K562 (cell line): Measurements from ENCODE around the gene C11orf98. TPM values are rescaled to one million over a fixed set of nuclear protein-coding genes. Genes with fewer than 3 reads are reported as not detected.

Experiments used
- ATAC-seq: fragments of 200-7000 bp; cut with Tn5 transposase; 3 replicates; pipeline ENCODE4 v1.9.1; 2020; ENCODE audit warnings: moderate library complexity
- BruUV-seq: library from RNA; stranded (reverse); fragments of 400-500 nt; replicated peaks from 2 replicates; lab custom pipeline; 2021; lab: Mats Ljungman, UMichigan
- CTCF ChIA-PET: fragments of 300-600 bp; formaldehyde crosslinking; extraction: SDS; loops from one replicate; lab custom pipeline; 2021; ENCODE audit warnings: low intra/inter-chr PET ratio; lab: Yijun Ruan, JAX
- POLR2A ChIA-PET: fragments of 300-600, 350-650 bp; sonication (Branson Sonifier 250); formaldehyde crosslinking; extraction: SDS; loops from one replicate; lab custom pipeline; 2021; ENCODE audit warnings: antibody characterized with exemption, inconsistent platforms; lab: Yijun Ruan, JAX
- DNase-seq, 4 experiments: peaks; one replicate each; pipeline versions ENCODE4 v3.0.0 to v3.0.0-alpha.2; 2011 to 2018; ENCODE audit warnings: low spot score in 3 of 4, mixed read lengths in 3 of 4; ENCODE audit errors: extremely low read depth in 1 of 4
- FAIRE-seq: peaks from 2 replicates; lab custom pipeline; 2011; peaks lifted over from hg19 to GRCh38; lab: Jason Lieb, UNC
- H2AFZ ChIP-seq: 2 replicates; pipeline ENCODE4 v1.6.0; 2011; ENCODE audit warnings: low read depth, low read length, control low read depth, inconsistent platforms
- H3K27ac ChIP-seq: fragments of 200-600 bp; 3 replicates; pipeline ENCODE4 v1.8.0; 2011; ENCODE audit warnings: low read depth, mild to moderate bottlenecking, control low read depth, inconsistent platforms, low read length, moderate library complexity, mixed read lengths; ENCODE audit errors: extremely low read depth
- H3K27me3 ChIP-seq, 2 experiments: fragments of 300-600 bp in 1 of 2; 2 replicates in 1 of 2; 3 replicates in 1 of 2; pipeline versions ENCODE4 v1.6.0 to v1.8.0; 2011; ENCODE audit warnings: inconsistent platforms in 2 of 2, low read length in 2 of 2, mild to moderate bottlenecking in 1 of 2, mixed read lengths in 1 of 2, moderate library complexity in 1 of 2; ENCODE audit not compliant: control insufficient read depth in 2 of 2, insufficient read depth in 2 of 2
- H3K36me3 ChIP-seq: fragments of 300-600 bp; 3 replicates; pipeline ENCODE4 v1.8.0; 2011; ENCODE audit warnings: mild to moderate bottlenecking, low read length, inconsistent platforms; ENCODE audit not compliant: control insufficient read depth, insufficient read depth
- H3K4me1 ChIP-seq, 2 experiments: fragments of 200-600 bp in 1 of 2; replicated peaks in 1 of 2; 2 replicates in 1 of 2; 3 replicates in 1 of 2; pipeline versions ENCODE4 v1.5.1 to v1.8.0; 2011; ENCODE audit warnings: inconsistent platforms in 2 of 2, low read length in 2 of 2, mild to moderate bottlenecking in 1 of 2, mixed read lengths in 1 of 2, moderate library complexity in 1 of 2; ENCODE audit not compliant: control insufficient read depth in 2 of 2, insufficient read depth in 2 of 2
- H3K4me2 ChIP-seq: 2 replicates; pipeline ENCODE4 v1.6.1; 2011; ENCODE audit warnings: low read length, control low read depth, inconsistent platforms, mixed read lengths; ENCODE audit not compliant: insufficient read depth
- H3K4me3 ChIP-seq: fragments of 200-600 bp; sonication (generic), shearing (Covaris generic); 2 replicates; pipeline ENCODE4 v1.5.1; 2016; ENCODE audit warnings: control low read depth, inconsistent platforms
- H3K79me2 ChIP-seq: fragments of 200-600 bp; 3 replicates; pipeline ENCODE4 v1.8.0; 2011; ENCODE audit warnings: low read length, inconsistent platforms; ENCODE audit not compliant: control insufficient read depth, insufficient read depth
- H3K9ac ChIP-seq, 2 experiments: 2 replicates each; pipeline versions ENCODE4 v1.6.0 to v1.6.1; 2011; ENCODE audit warnings: low read depth in 2 of 2, low read length in 2 of 2, control low read depth in 1 of 2, inconsistent platforms in 1 of 2, mild to moderate bottlenecking in 1 of 2, mixed read lengths in 1 of 2; ENCODE audit not compliant: insufficient read depth in 1 of 2
- H3K9me1 ChIP-seq: one replicate; pipeline ENCODE4 v1.6.0; 2011; ENCODE audit warnings: inconsistent platforms, mild to moderate bottlenecking, low read length, moderate library complexity; ENCODE audit not compliant: control insufficient read depth, insufficient read depth
- H3K9me3 ChIP-seq: replicated peaks from 2 replicates; pipeline ENCODE4 v1.5.1; 2011; ENCODE audit warnings: low read depth, low read length, inconsistent platforms; ENCODE audit not compliant: control insufficient read depth, insufficient read depth
- H4K20me1 ChIP-seq: replicated peaks from 2 replicates; pipeline ENCODE4 v1.6.1; 2011; ENCODE audit warnings: low read length, inconsistent platforms, mixed read lengths; ENCODE audit not compliant: control insufficient read depth, insufficient read depth
- DPF2 ChIP-seq: fragments of 450-650 bp; IDR thresholded peaks from 2 replicates; pipeline ENCODE4 v1.6.1; 2016
- FIP1L1 ChIP-seq: fragments of 200-400 bp; formaldehyde crosslinking; IDR thresholded peaks from 2 replicates; pipeline ENCODE4 v1.6.1; 2018; ENCODE audit warnings: mild to moderate bottlenecking, low read depth, low read length; ENCODE audit not compliant: poor library complexity, severe bottlenecking
- FOXM1 ChIP-seq, 2 experiments: fragments of 450-650 bp in 1 of 2; sonication (generic) in 1 of 2; formaldehyde crosslinking in 1 of 2; IDR thresholded peaks; 2 replicates each; pipeline versions ENCODE4 v1.6.1 to v1.9.0; 2017 to 2022; ENCODE audit warnings: low read depth in 2 of 2, mild to moderate bottlenecking in 2 of 2, missing genetic modification reagents in 1 of 2, moderate library complexity in 1 of 2
- FOXP1 ChIP-seq: sonication (generic); formaldehyde crosslinking; IDR thresholded peaks from 2 replicates; pipeline ENCODE4 v1.8.0; 2022; ENCODE audit warnings: mild to moderate bottlenecking, missing genetic modification reagents
- KDM4B ChIP-seq, 2 experiments: fragments of 450-650 bp in 1 of 2; sonication (generic) in 1 of 2; IDR thresholded peaks; 2 replicates each; pipeline ENCODE4 v1.6.1; 2016 to 2017; ENCODE audit warnings: borderline replicate concordance in 2 of 2, antibody characterized with exemption in 1 of 2, low read depth in 1 of 2, mild to moderate bottlenecking in 1 of 2
- MAFF ChIP-seq: IDR thresholded peaks from 2 replicates; pipeline ENCODE4 v1.6.1; 2012; ENCODE audit warnings: low read length, improper control_type of control experiment
- NKRF ChIP-seq: fragments of 450-650 bp; IDR thresholded peaks from 2 replicates; pipeline ENCODE4 v1.6.1; 2016; ENCODE audit warnings: borderline replicate concordance
- RFX1 ChIP-seq: fragments of 450-650 bp; IDR thresholded peaks from 2 replicates; pipeline ENCODE4 v1.6.1; 2016; ENCODE audit warnings: mild to moderate bottlenecking, moderate library complexity
- SMAD3 ChIP-seq: fragments of 450-650 bp; formaldehyde crosslinking; conservative IDR thresholded peaks from 2 replicates; pipeline ENCODE4 v1.4.0; 2020; ENCODE audit warnings: mild to moderate bottlenecking
- SMARCC2 ChIP-seq: fragments of 450-650 bp; IDR thresholded peaks from 2 replicates; pipeline ENCODE4 v1.6.1; 2017; ENCODE audit warnings: antibody characterized with exemption, moderate library complexity, mild to moderate bottlenecking, low read depth
- ZNF212 ChIP-seq: fragments of 450-650 bp; formaldehyde crosslinking; IDR thresholded peaks from 2 replicates; pipeline ENCODE4 v1.4.0; 2020; ENCODE audit warnings: mild to moderate bottlenecking
- ZNF592 ChIP-seq: fragments of 450-650 bp; IDR thresholded peaks from 2 replicates; pipeline ENCODE4 v1.6.1; 2017; ENCODE audit warnings: antibody characterized with exemption, mild to moderate bottlenecking
- WGBS: fragments of 100-300 bp; shearing (Covaris generic); methylation state at CpG from one replicate; pipeline ENCODE4 v1.1.6; 2016; ENCODE audit warnings: low coverage, mixed read lengths; ENCODE audit not compliant: insufficient coverage; ENCODE audit errors: missing lambda C conversion rate; 5-methylcytosine and 5-hydroxymethylcytosine counted together
- in situ Hi-C: fragments of 300-500 bp; cut with MboI; formaldehyde crosslinking; loops from 4 replicates; pipeline ENCODE4 v1.15.0; 2018; ENCODE audit warnings: inconsistent platforms, mixed read lengths
- intact Hi-C: fragments of 100-400 bp; cut with micrococcal nuclease; formaldehyde crosslinking; loops from 2 replicates; pipeline ENCODE4 v1.14.2; 2022
- polyA plus RNA-seq, 8 experiments: library from polyadenylated mRNA; depleted of rRNA in 4 of 8; stranded (reverse) in 5 of 8; unstranded in 3 of 8; fragments of >200 nt; fragmentation: Nextera tagmentation in 2 of 8; fragmentation: Illumina TruSeq in 1 of 8; extraction: Ambion mirVana in 2 of 8; extraction: Trizol in 1 of 8; gene quantifications; 2 replicates each; pipeline versions ENCODE4 v1.2.1 to v1.2.3, GENCODE V29; 2011 to 2014; ENCODE audit warnings: inconsistent platforms in 1 of 8, missing spikeins in 1 of 8
- total RNA-seq, 7 experiments: library from RNA; depleted of rRNA in 6 of 7; stranded (reverse); fragments of >200 nt in 6 of 7; fragmentation: Illumina TruSeq in 2 of 7; extraction: Trizol in 2 of 7; gene quantifications; 2 replicates each; pipeline versions ENCODE4 v1.2.1 to v1.2.3, GENCODE V29; 2011 to 2021; ENCODE audit warnings: low replicate concordance in 1 of 7

The C11orf98 gene
- total and polyA plus RNA-seq, 9 of the 15 experiments (the other 6 are each of a cell fraction or from before 2014, with no cell fraction given), result 103 to 352 (median 218) TPM

GRCh38 chr11:62702246-62702645, 37.2 kb upstream of the C11orf98 start:
- H3K4me3 ChIP-seq, result no peak overlapping the region
- intact Hi-C loops (no loop called here), in situ Hi-C loops (no loop called here)
- peaks cover 42% of the 10 kb centered on the region for H3K36me3 ChIP-seq
- no peak for DNase-seq
- no TSS peak for BruUV-seq
- no peak overlapping the region for H3K4me2 ChIP-seq
- no peaks in the 10 kb centered on the region for H3K27me3 ChIP-seq
- ATAC-seq, result no peak
- peaks cover 14% of the 10 kb centered on the region for H3K79me2 ChIP-seq
- POLR2A ChIA-PET, result interaction anchor here (0.6 to 1.4 kb wide), 2 partner anchors 13 to 27 kb away, joined by 3 to 4 read pairs; partner anchors contain the start of gene LRRN4CL
- 97% methylated on average over 7 of the region's 11 CpGs for WGBS
- no peak overlapping the region for H3K27ac ChIP-seq
- no peak overlapping the region for H3K9ac ChIP-seq
- no peak for FAIRE-seq
- H2AFZ ChIP-seq, result no peak overlapping the region
- TF ChIP-seq KDM4B (IDR thresholded peaks at IDR 0.05; ENCODE audit: borderline replicate concordance in 2 of 2, low read depth in 1 of 2) (no peak), SMAD3 (no peak), DPF2 (no peak), NKRF (no peak), SMARCC2 (no peak), RFX1 (no peak), FOXM1 (IDR thresholded peaks at IDR 0.05; ENCODE audit: low read depth) (no peak), FOXM1 (CRISPR knock-in tag; IDR thresholded peaks at IDR 0.05; ENCODE audit: low read depth) (no peak), ZNF592 (no peak), ZNF212 (CRISPR knock-in tag) (no peak), MAFF (no peak), FOXP1 (CRISPR knock-in tag) (no peak), FIP1L1 (no peak)
- H3K9me1 ChIP-seq, result peaks cover under 1% of the 10 kb centered on the region
- peaks cover 3% of the 10 kb centered on the region; the same call in 1 of the 2 replicates for H4K20me1 ChIP-seq
- H3K4me1 ChIP-seq, result peaks cover 13 to 18% of the 10 kb centered on the region in 2 experiments
- no peaks in the 10 kb centered on the region for H3K9me3 ChIP-seq
- CTCF ChIA-PET, result no interaction called here
